Keratinocyte (primary cell): ENCODE data around the gene CSGALNACT2. TPM values are rescaled to one million over a fixed set of nuclear protein-coding genes. Genes with fewer than 3 reads are reported as not detected.

ENCODE experiments used
- DNase-seq: peaks from one replicate; pipeline ENCODE4 v3.0.0-alpha.2; 2011; ENCODE audit warnings: low read depth, missing footprints, low spot score
- FAIRE-seq: peaks from 2 replicates; lab custom pipeline; 2011; peaks lifted over from hg19 to GRCh38; lab: Jason Lieb, UNC
- H2AFZ ChIP-seq: 2 replicates; pipeline ENCODE4 v1.6.0; 2012; ENCODE audit warnings: low read length, control low read depth, inconsistent platforms; ENCODE audit not compliant: control insufficient read depth
- H3K27ac ChIP-seq: 2 replicates; pipeline ENCODE4 v1.5.1; 2011; ENCODE audit warnings: low read length; ENCODE audit not compliant: control insufficient read depth, insufficient read depth
- H3K27me3 ChIP-seq: 3 replicates; pipeline ENCODE4 v1.6.0; 2011; ENCODE audit warnings: low read length; ENCODE audit not compliant: control insufficient read depth, insufficient read depth; ENCODE audit errors: extremely low read depth
- H3K36me3 ChIP-seq, 2 experiments: 2 replicates in 1 of 2; 3 replicates in 1 of 2; pipeline ENCODE4 v1.5.1; 2011; ENCODE audit warnings: low read length in 2 of 2, mild to moderate bottlenecking in 1 of 2; ENCODE audit not compliant: control insufficient read depth in 2 of 2, insufficient read depth in 2 of 2; ENCODE audit errors: extremely low read depth in 1 of 2
- H3K4me1 ChIP-seq: 3 replicates; pipeline ENCODE4 v1.5.1; 2011; ENCODE audit warnings: low read length; ENCODE audit not compliant: control insufficient read depth, insufficient read depth; ENCODE audit errors: extremely low read depth
- H3K4me2 ChIP-seq: 3 replicates; pipeline ENCODE4 v1.6.0; 2011; ENCODE audit warnings: low read depth, low read length; ENCODE audit not compliant: control insufficient read depth, insufficient read depth; ENCODE audit errors: extremely low read depth
- H3K4me3 ChIP-seq, 3 experiments: fragments of 200-600 bp in 1 of 3; sonication (generic) in 1 of 3; 2 replicates in 2 of 3; 3 replicates in 1 of 3; pipeline ENCODE4 v1.5.1; 2011 to 2016; ENCODE audit warnings: low read length in 3 of 3, mild to moderate bottlenecking in 3 of 3, control low read depth in 2 of 3, inconsistent platforms in 1 of 3, low read depth in 1 of 3, mixed read lengths in 1 of 3, mixed run types in 1 of 3, moderate library complexity in 1 of 3; ENCODE audit not compliant: control insufficient read depth in 2 of 3, insufficient read depth in 2 of 3; ENCODE audit errors: extremely low read depth in 1 of 3
- H3K79me2 ChIP-seq: 2 replicates; pipeline ENCODE4 v1.6.0; 2012; ENCODE audit warnings: low read length; ENCODE audit not compliant: control insufficient read depth, insufficient read depth
- H3K9ac ChIP-seq: 3 replicates; pipeline ENCODE4 v1.6.0; 2011; ENCODE audit warnings: low read length; ENCODE audit not compliant: control insufficient read depth, insufficient read depth; ENCODE audit errors: extremely low read depth
- H3K9me1 ChIP-seq: 3 replicates; pipeline ENCODE4 v1.6.0; 2011; ENCODE audit warnings: low read length; ENCODE audit not compliant: control insufficient read depth, insufficient read depth; ENCODE audit errors: extremely low read depth
- H3K9me3 ChIP-seq: 2 replicates; pipeline ENCODE4 v1.5.1; 2012; ENCODE audit warnings: low read depth, low read length; ENCODE audit not compliant: control insufficient read depth
- H4K20me1 ChIP-seq: 3 replicates; pipeline ENCODE4 v1.6.0; 2011; ENCODE audit warnings: low read length; ENCODE audit not compliant: control insufficient read depth, insufficient read depth; ENCODE audit errors: extremely low read depth
- CTCF ChIP-seq, 3 experiments: IDR thresholded peaks in 1 of 3; conservative IDR thresholded peaks in 1 of 3; optimal IDR thresholded peaks in 1 of 3; 2 replicates in 2 of 3; 3 replicates in 1 of 3; pipeline versions ENCODE3 to v1.5.1; 2011; ENCODE audit warnings: low read length in 3 of 3, mild to moderate bottlenecking in 3 of 3, moderate library complexity in 2 of 3, control low read depth in 1 of 3, inconsistent platforms in 1 of 3; ENCODE audit not compliant: insufficient read depth in 2 of 3; ENCODE audit errors: extremely low read depth in 1 of 3
- EZH2 ChIP-seq: IDR thresholded peaks from one replicate; pipeline ENCODE4 v1.6.1; 2012; ENCODE audit warnings: inconsistent platforms, mild to moderate bottlenecking, low read length, moderate library complexity
- dilution Hi-C: fragments of 300-500 bp; cut with MboI; formaldehyde crosslinking; loops from one replicate; pipeline ENCODE4 v1.7.0; 2020; ENCODE audit warnings: low sequenced_read_pairs; ENCODE audit not compliant: extremely low pct_ligation_motif_present
- polyA plus RNA-seq, 5 experiments: library from polyadenylated mRNA; depleted of rRNA in 3 of 5; stranded (reverse) in 3 of 5; stranded (forward) in 1 of 5; unstranded in 1 of 5; fragments of >200 nt; gene quantifications; 1 replicate in 1 of 5; 2 replicates in 3 of 5; 3 replicates in 1 of 5; pipeline versions ENCODE4 v1.2.1 to v1.2.3, GENCODE V29; 2011 to 2012; ENCODE audit warnings: missing spikeins in 2 of 5, low read depth in 1 of 5, low replicate concordance in 1 of 5

The CSGALNACT2 gene
- polyA plus RNA-seq, 1 donor (not counting 4 experiments of a cell fraction or from before 2014, with no cell fraction given): 19.7 TPM

GRCh38 chr10:43230101-43230908 is 92.1 kb downstream of the CSGALNACT2 start:
- no peak overlapping the region for H3K4me3 ChIP-seq
- no peak overlapping the region for H3K4me2 ChIP-seq
- H2AFZ ChIP-seq: no peak overlapping the region

GRCh38 chr10:43230909-43231522 is 92.8 kb downstream of the CSGALNACT2 start:
- no peaks in the 10 kb centered on the region for H3K9me1 ChIP-seq
- DNase-seq (no peak), FAIRE-seq (no peak)
- peaks cover 47% of the 10 kb centered on the region for H3K27me3 ChIP-seq
- H3K9ac ChIP-seq: no peak overlapping the region
- dilution Hi-C loops: no loop called here
- no peaks in the 10 kb centered on the region for H3K36me3 ChIP-seq
- H3K9me3 ChIP-seq: no peaks in the 10 kb centered on the region
- H3K4me3 ChIP-seq: no peak overlapping the region
- H3K4me1 ChIP-seq: no peaks in the 10 kb centered on the region
- no peaks in the 10 kb centered on the region for H3K79me2 ChIP-seq
- no peak overlapping the region for H3K27ac ChIP-seq
- no peaks in the 10 kb centered on the region for H4K20me1 ChIP-seq
- H2AFZ ChIP-seq: no peak overlapping the region
- TF ChIP-seq EZH2 (no peak), CTCF (optimal IDR thresholded peaks at IDR 0.05 in 1 of 3, IDR thresholded peaks at IDR 0.05 in 1 of 3, conservative IDR thresholded peaks at IDR 0.05 in 1 of 3; ENCODE audit: extremely low read depth in 1 of 3, insufficient read depth in 2 of 3, low read length in 3 of 3) (no peak)
- no peak overlapping the region for H3K4me2 ChIP-seq

More at GRCh38 chr10:43230101-43230908, 92.1 kb downstream of the CSGALNACT2 start:
- H3K27ac ChIP-seq: no peak overlapping the region
- FAIRE-seq: no peak
- no peak for DNase-seq
- H4K20me1 ChIP-seq: no peaks in the 10 kb centered on the region
- TF ChIP-seq EZH2 (peak; percentile 41), CTCF (optimal IDR thresholded peaks at IDR 0.05 in 1 of 3, IDR thresholded peaks at IDR 0.05 in 1 of 3, conservative IDR thresholded peaks at IDR 0.05 in 1 of 3; ENCODE audit: extremely low read depth in 1 of 3, insufficient read depth in 2 of 3, low read length in 3 of 3) (no peak)
- dilution Hi-C loops: no loop called here
- no peaks in the 10 kb centered on the region for H3K4me1 ChIP-seq
- H3K79me2 ChIP-seq: no peaks in the 10 kb centered on the region
- H3K36me3 ChIP-seq: no peaks in the 10 kb centered on the region
- H3K27me3 ChIP-seq: peaks cover 47% of the 10 kb centered on the region
- H3K9me1 ChIP-seq: no peaks in the 10 kb centered on the region
- H3K9ac ChIP-seq: no peak overlapping the region
- H3K9me3 ChIP-seq: no peaks in the 10 kb centered on the region
